Stimulated activated CD4-positive, alpha-beta T cell treated with anti-CD3 and anti-CD28 coated beads, Interleukin-1b, Interleukin-23, amount 100 ng/mL, for 4 hours (primary cell): Measurements from ENCODE around the gene ERCC5.
A peak's percentile ranks its signal among the peaks of the same experiment; 100 is the strongest.

Source experiments
- DNase-seq, 2 donors: peaks; one replicate each; pipeline ENCODE4 v3.0.0-alpha.2; 2020; ENCODE audit warnings: low read depth in 2 of 2

Gene ERCC5

GRCh38 chr13:102839462-102839861 is 6.4 kb upstream of the ERCC5 start:
- no peak for DNase-seq

- no peak for DNase-seq
These were observed 573 bp upstream of the ERCC5 start for GRCh38 chr13:102845289-102845629.

GRCh38 chr13:102846261-102847015 is 606 bp downstream of the ERCC5 start:
- DNase-seq: peak in 1 of 2 donors; percentile 17

- no peak for DNase-seq
These were observed 1.7 kb downstream of the ERCC5 start for GRCh38 chr13:102847272-102848234.

- DNase-seq: no peak
These were observed 3.1 kb downstream of the ERCC5 start for GRCh38 chr13:102848956-102849355.

GRCh38 chr13:102852556-102852955 is 6.7 kb downstream of the ERCC5 start:
- DNase-seq: no peak

GRCh38 chr13:102854675-102855074 is 8.8 kb downstream of the ERCC5 start:
- DNase-seq: no peak

- DNase-seq: no peak
These were observed 10.7 kb downstream of the ERCC5 start for GRCh38 chr13:102856557-102856956.

GRCh38 chr13:102862624-102863210 is 16.9 kb downstream of the ERCC5 start:
- no peak for DNase-seq

- no peak for DNase-seq
These were observed 17.8 kb downstream of the ERCC5 start for GRCh38 chr13:102863590-102863989.

GRCh38 chr13:102868366-102868936 is 22.6 kb downstream of the ERCC5 start:
- no peak for DNase-seq

- no peak for DNase-seq
These were observed 24.3 kb downstream of the ERCC5 start for GRCh38 chr13:102869948-102870676.

GRCh38 chr13:102870677-102871415 is 25.0 kb downstream of the ERCC5 start:
- peak; percentile 24 to 42 for DNase-seq

- no peak for DNase-seq
These were observed 26.3 kb downstream of the ERCC5 start for GRCh38 chr13:102872131-102872530.

GRCh38 chr13:102872531-102872930 is 26.7 kb downstream of the ERCC5 start:
- no peak for DNase-seq

- DNase-seq: no peak
These were observed 27.8 kb downstream of the ERCC5 start for GRCh38 chr13:102873653-102874052.

GRCh38 chr13:102875256-102875655 is 29.4 kb downstream of the ERCC5 start:
- no peak for DNase-seq

GRCh38 chr13:102877303-102877702 is 31.5 kb downstream of the ERCC5 start:
- no peak for DNase-seq

- no peak for DNase-seq
These were observed 32.6 kb downstream of the ERCC5 start for GRCh38 chr13:102878481-102878880.

GRCh38 chr13:102879793-102880499 is 34.1 kb downstream of the ERCC5 start:
- DNase-seq: no peak
